Renal pelvis (tissue), 4 donors: ENCODE results near the gene CLIC6. TPM values are rescaled to one million over a fixed set of nuclear protein-coding genes. Genes with fewer than 3 reads are reported as not detected.
"Not testable (repeated sequence)": the region's sequence is repeated elsewhere in the genome, so short reads cannot be mapped to it uniquely, and the experiment has no call there.

ENCODE experiments used
- DNase-seq: peaks from one replicate; pipeline ENCODE4 v3.0.0-alpha.2; 2013
- polyA plus RNA-seq, 3 donors: library from polyadenylated mRNA; unstranded; fragments of 120-200 nt; gene quantifications; one replicate each; pipeline ENCODE4 v1.2.1, GENCODE V29; 2013; ENCODE audit not compliant: insufficient read length in 3 of 3

The CLIC6 gene
- polyA plus RNA-seq, 3 donors = 1.7 to 2.8 (median 2.7) TPM

GRCh38 chr21:34691390-34692032 is 22.7 kb downstream of the CLIC6 start:
- no peak for DNase-seq

DNA sequence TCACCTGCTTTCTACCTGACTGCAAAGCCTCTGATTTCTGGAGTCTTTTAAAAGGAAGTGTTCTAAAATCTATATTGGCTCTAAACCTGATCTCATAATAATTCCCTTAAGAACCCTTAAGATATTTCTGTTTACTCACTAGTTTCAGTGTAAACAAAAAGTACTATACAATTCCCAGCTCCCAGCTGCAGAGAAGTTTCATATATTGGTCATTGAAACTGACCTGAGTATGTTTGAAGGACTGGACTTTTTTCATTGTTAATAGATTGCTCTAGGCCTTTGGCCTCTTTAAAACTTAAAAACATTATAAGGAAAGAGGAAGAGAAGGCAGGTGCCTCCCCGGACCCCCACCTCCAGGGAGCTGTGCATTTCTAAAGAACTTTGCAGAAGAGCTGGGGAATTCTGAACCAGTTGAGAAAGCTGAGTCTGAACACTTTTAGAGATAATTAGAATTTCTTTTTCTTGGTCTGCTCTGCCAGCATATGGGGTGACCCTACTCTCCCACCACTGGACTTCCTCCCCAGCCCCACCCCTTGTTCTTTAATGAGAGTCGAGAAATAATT is 23.7 kb downstream of the CLIC6 start:
- DNase-seq = no peak

DNA sequence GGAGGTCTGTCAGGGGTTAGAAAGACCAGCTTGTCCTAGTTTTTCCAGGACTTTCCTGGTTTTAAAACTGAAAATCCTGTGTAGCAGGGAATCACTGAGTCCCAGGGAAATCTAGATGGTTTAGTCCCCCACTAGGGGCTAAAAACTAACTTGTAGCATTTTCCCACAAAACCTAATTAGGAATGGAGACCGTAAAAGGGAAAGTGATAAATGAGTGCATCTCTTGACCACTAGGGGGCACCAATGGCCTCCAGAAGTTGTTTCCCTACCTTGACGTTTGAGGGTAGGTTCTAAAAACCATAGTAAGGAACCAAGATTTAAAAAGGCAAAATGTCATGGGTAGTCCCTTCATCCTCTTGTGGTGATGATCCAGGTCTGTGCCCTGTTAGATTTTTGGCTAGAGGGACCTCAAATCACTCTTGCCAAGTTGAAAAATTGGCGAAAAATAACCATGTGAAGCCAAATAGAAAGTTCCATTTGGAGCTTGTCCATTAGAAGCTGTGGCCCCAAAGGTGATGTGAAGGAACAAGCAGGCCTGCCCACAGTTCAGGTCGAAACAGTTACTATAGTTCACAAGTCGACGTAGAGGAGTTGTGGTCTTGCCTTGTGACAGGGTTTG is 24.5 kb downstream of the CLIC6 start:
- no peak for DNase-seq

GRCh38 chr21:34695434-34695833 is 26.6 kb downstream of the CLIC6 start:
- DNase-seq = no peak

- DNase-seq = no peak
Observed at GRCh38 chr21:34696121-34696520, 27.3 kb downstream of the CLIC6 start.

- DNase-seq = no peak
Observed at GRCh38 chr21:34697826-34698225, 29.0 kb downstream of the CLIC6 start.

- DNase-seq = no peak
Observed at GRCh38 chr21:34698270-34699015, 29.6 kb downstream of the CLIC6 start.

GRCh38 chr21:34700605-34701004 is 31.8 kb downstream of the CLIC6 start:
- no peak for DNase-seq

DNA sequence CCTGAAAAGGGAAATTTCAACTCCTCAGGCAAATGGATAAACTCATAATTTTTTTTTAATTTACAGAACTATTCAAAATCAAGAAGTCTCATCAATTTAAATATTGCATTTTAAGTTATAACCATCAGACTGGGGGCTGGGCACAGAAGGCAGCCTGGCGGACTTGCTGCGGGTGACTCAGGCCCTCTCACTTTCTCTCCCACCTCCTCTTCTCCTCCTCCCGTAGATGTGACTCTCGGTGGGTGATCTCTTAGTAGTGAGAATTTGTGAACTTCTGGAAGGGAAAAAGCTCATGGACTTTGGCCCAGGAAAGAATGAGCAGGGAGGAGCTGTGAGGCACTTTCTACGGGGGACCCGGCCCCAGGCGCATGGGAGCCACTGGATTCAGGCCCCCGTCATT is 32.9 kb downstream of the CLIC6 start:
- no peak for DNase-seq

DNA sequence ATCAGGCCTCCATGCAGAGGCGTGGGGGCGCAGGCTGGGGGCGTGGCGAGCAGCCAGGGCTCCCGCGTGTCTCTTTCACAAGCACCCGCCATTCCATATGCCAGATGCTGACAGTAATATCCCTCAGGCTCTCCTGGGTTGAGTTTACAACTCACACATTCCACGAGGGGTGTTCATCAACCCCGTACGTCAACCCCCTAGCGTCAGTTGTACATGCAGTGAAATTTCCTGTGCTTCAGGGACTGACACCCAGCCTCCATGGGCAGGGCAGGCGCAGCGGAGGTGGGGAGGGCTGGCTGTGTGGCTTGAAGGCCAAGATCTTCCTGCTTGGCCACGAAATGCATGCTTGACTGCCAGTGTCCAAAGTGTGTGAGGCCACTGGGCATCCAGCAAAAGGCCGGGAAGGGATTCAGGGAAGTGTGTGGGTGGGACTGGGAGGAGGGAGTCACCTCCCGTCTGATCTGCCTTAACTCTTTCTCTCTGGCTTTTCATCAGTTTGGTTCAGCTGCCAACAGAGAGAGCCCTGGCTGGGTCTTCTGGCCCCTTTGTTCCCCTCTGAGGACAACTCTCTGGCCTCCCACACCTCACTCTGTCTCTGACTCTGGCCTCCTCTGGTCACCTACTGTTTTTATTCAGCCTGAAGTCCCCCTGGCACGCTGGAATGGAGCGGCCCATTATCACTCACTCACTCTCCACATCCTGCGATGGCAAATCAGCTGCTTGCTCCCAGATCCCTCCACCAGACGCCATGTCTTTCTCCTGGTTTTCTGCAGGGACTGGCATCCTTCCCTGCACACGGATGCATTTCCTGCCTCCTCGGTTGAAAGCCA is 33.8 kb downstream of the CLIC6 start:
- DNase-seq = no peak

DNA sequence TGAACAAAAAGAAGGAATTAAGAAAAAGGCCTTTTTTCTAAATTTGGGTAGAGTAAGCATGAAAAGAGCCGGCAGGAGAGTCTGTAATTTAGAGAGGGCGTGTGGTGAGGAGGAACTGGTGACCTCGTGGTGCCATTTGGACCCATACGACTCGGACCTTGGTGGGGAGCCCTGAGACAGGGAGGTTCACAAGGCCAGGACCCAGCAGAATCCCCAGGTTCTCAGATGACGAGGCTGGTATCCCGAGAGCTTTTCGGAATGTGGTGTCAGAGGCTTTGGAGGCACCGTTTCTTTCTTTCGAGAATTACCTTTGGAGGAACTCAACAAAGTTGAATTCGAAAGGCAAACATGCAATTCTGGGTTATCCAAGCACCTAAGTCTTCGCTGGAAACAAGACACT is 34.8 kb downstream of the CLIC6 start:
- DNase-seq = no peak

DNA sequence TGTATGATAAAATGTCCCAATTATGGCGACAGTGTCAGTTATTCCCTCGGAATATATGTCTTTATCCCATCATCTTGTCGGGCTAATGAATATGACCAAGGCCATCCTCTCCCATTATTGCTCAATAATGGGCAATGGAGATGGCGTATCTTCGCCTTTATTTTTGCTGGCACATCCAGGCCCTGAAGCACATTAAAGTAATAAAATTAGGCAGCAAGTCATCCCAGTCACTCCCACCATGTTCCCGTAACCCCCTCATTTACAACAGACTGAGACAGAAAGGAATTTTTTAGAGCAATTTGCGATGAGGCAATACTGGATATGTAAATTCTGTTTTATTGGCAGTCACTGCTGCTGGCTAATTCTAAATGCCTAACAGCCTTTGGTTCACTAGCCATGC is 35.3 kb downstream of the CLIC6 start:
- DNase-seq = no peak

DNA sequence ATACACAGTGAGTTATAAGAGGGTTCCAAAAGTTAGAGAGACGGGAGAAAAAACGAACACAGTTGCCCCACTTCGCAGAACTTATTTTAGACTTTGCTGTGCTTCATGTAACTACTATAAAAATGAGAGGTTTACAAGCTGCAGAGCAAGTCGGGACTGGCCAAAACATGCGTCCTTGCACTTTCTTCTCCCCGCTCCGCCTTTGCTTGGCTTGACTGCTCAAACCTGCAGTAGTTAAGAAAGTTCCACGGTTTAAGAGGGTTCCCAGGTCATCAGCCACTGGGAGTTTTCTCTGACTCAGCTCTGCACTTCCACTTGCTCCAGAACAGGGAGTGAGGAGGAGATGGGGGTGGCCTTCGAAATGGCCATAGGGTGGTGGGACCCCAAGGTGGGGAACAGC is 36.2 kb downstream of the CLIC6 start:
- no peak for DNase-seq

DNA sequence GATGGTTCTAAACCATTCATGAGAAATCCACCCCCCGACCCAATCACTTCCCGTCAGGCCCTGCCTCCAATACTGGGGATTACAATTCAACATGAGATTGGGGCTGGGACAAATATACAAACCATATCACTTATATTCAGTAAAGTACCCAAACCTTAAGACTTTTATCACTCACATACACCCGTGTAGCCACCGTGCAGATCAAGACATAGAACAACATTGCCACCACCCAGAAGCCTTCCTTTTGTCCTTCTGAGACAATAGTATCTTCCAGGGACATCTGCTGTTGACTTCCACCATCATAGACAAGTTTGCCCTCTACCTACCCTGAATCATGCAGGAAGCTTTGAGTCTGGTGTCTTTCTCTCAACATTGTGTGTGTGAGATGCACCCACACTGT is 37.5 kb downstream of the CLIC6 start:
- no peak for DNase-seq

DNA sequence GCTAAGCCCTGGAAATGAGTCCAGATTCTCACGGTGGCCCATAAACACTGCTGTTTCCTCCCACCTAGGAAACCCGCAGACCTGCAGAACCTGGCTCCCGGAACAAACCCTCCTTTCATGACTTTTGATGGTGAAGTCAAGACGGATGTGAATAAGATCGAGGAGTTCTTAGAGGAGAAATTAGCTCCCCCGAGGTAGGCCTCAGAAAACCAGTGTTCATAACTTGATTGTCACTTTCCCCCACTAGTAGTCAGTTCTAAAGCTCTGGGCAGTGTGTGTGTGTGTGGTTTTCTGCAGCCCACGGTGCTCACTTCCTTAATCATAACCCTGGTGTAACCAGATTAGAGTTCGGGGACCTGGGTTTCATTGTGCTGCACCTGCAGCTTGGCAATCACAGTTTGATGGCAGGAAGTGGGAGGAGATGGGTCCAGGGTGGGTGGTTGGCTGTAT is 39.1 kb downstream of the CLIC6 start:
- no peak for DNase-seq

- no peak for DNase-seq
Observed at GRCh38 chr21:34713621-34714020, 44.8 kb downstream of the CLIC6 start.

- DNase-seq = no peak
Observed at GRCh38 chr21:34715518-34715917, 46.7 kb downstream of the CLIC6 start.

- DNase-seq = no peak
Observed at GRCh38 chr21:34715985-34716596, 47.3 kb downstream of the CLIC6 start.

DNA sequence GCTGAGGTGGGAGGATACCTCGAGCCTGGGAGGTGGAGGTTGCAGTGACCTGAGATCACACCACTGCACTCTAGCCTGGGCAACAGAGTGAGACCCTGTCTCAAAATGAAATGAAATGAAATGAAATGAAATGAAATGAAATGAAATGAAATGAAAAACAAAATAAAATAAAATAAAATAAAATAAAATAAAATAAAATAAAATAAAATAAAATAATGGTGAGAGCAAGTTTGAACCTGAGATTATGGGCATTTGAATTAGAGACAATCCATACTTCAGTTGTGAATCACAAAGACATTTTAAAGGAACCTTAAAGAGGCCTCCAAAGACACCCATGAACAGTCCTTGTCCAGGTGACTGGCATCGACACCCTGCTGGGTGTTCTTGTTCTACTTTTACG is 49.7 kb downstream of the CLIC6 start:
- not testable (repeated sequence) for DNase-seq

DNA sequence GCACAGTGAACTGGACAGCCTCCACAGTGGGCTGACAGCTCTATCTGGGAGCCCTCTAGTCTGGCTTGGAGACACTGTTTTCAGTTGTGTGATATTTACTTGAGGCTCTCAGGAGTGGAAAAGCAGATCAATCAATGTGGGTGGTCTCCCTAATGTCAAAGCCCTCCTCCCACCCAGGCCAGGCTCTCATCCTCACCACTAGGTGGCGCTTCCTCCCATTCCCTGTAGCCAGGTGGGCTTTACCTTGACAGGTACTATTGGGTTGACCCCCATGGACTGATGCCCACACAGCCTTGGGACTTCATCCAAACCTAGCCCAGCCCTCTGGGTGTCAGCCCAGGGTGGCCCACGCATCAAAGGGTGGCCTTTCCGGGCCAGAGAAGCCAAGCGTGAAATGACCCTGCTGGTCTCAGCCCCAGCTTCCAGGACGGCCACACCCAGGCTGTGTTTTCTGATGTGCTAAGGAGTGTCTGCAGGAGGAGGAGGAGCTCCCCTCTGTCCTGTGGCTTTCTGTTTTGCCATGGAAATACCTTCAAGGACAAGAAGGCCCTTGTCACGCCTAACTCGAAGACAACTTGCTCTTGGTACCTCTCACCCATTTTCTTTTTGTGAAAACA is 54.0 kb downstream of the CLIC6 start:
- no peak for DNase-seq
